Upper lobe of left lung (tissue), 6 donors: ENCODE data around the gene NSD1. TPM values are rescaled to one million over a fixed set of nuclear protein-coding genes. Genes with fewer than 3 reads are reported as not detected.
A peak's percentile ranks its signal among the peaks of the same experiment; 100 is the strongest.

Experiments
- ATAC-seq, 2 donors: fragments of 200-7000 bp; cut with Tn5 transposase; one replicate each; pipeline ENCODE4 v1.9.1; 2022; ENCODE audit warnings: mild to moderate bottlenecking in 2 of 2, moderate library complexity in 2 of 2; ENCODE audit not compliant: low FRiP score in 2 of 2
- DNase-seq, 2 donors: peaks; one replicate each; pipeline ENCODE4 v3.0.0-alpha.2; 2019 to 2020
- H3K27ac ChIP-seq, 4 donors: fragments of 200-600 bp; sonication (generic); one replicate each; pipeline ENCODE4 v1.5.1; 2016 to 2019
- H3K27me3 ChIP-seq, 4 donors: fragments of 200-600 bp; sonication (generic); one replicate each; pipeline ENCODE4 v1.5.1; 2017 to 2019
- H3K36me3 ChIP-seq, 4 donors: fragments of 200-600 bp; sonication (generic); one replicate each; pipeline ENCODE4 v1.5.1; 2016 to 2019
- H3K4me1 ChIP-seq, 4 donors: fragments of 200-600 bp; sonication (generic); one replicate each; pipeline ENCODE4 v1.5.1; 2018 to 2019
- H3K4me3 ChIP-seq, 4 donors: fragments of 200-600 bp; sonication (generic); one replicate each; pipeline ENCODE4 v1.5.1; 2017 to 2019; ENCODE audit warnings: mild to moderate bottlenecking in 2 of 4, moderate library complexity in 1 of 4
- H3K9me3 ChIP-seq, 4 donors: fragments of 200-600 bp; sonication (generic); one replicate each; pipeline ENCODE4 v1.5.1; 2018 to 2019
- CTCF ChIP-seq, 6 experiments: fragments of 450-650 bp in 4 of 6; fragments of 200-600 bp in 2 of 6; sonication (generic) in 2 of 6; IDR thresholded peaks; one replicate each; pipeline ENCODE4 v1.5.1; 2016 to 2019; ENCODE audit warnings: antibody characterized with exemption in 6 of 6
- EP300 ChIP-seq, 4 donors: sonication (generic); formaldehyde crosslinking; IDR thresholded peaks; one replicate each; pipeline ENCODE4 v1.5.1; 2017; ENCODE audit warnings: antibody characterized with exemption in 4 of 4, control low read depth in 2 of 4
- POLR2A ChIP-seq, 4 donors: fragments of 450-650 bp; IDR thresholded peaks; one replicate each; pipeline ENCODE4 v1.5.1; 2016 to 2017; ENCODE audit warnings: antibody characterized with exemption in 4 of 4, mild to moderate bottlenecking in 2 of 4
- POLR2AphosphoS5 ChIP-seq, 2 donors: sonication (generic); formaldehyde crosslinking; IDR thresholded peaks; one replicate each; pipeline ENCODE4 v1.5.1; 2017; ENCODE audit warnings: antibody characterized with exemption in 2 of 2
- WGBS, 2 donors: methylation state at CpG; one replicate each; pipeline ENCODE4 v1.1.5; 2017 to 2018; 5-methylcytosine and 5-hydroxymethylcytosine counted together
- total RNA-seq, 6 donors: library from RNA; depleted of rRNA in 4 of 6; stranded (reverse); fragments of >200 nt in 4 of 6; gene quantifications; one replicate each; pipeline versions ENCODE4 v1.1.0 to v1.2.1, GENCODE V29; 2016 to 2021
- donor health status: DM: no; HTN: no; CAD: no; lungs with moderate emphysema.
- donor health status: DM: no; HTN: yes; CAD: no; lungs with severe emphysema.

NSD1 gene
- total RNA-seq, 6 donors from 2014 or later = 33.0 to 69.1 (median 55.7) TPM

- H3K27me3 ChIP-seq = no peaks in the 10 kb centered on the region
- peaks cover 45 to 99% (median 86%) of the 10 kb centered on the region in 4 donors for H3K36me3 ChIP-seq
- H3K9me3 ChIP-seq = no peaks in the 10 kb centered on the region
- no peak overlapping the region for H3K27ac ChIP-seq
- H3K4me1 ChIP-seq = peaks cover 0 to 5% (median under 1%) of the 10 kb centered on the region in 4 donors
- H3K4me3 ChIP-seq = no peak overlapping the region
- TF ChIP-seq CTCF (IDR thresholded peaks at IDR 0.05) (no peak), EP300 (IDR thresholded peaks at IDR 0.05) (no peak), POLR2A (IDR thresholded peaks at IDR 0.05) (no peak), POLR2AphosphoS5 (IDR thresholded peaks at IDR 0.05) (no peak)
- DNase-seq (no peak), ATAC-seq (no peak)
- WGBS, 2 donors = 80 to 87% methylated on average over 2 to 13 of the region's 15 CpGs
Observed at GRCh38 chr5:177334155-177334551, 200.6 kb downstream of the NSD1 start.

DNA sequence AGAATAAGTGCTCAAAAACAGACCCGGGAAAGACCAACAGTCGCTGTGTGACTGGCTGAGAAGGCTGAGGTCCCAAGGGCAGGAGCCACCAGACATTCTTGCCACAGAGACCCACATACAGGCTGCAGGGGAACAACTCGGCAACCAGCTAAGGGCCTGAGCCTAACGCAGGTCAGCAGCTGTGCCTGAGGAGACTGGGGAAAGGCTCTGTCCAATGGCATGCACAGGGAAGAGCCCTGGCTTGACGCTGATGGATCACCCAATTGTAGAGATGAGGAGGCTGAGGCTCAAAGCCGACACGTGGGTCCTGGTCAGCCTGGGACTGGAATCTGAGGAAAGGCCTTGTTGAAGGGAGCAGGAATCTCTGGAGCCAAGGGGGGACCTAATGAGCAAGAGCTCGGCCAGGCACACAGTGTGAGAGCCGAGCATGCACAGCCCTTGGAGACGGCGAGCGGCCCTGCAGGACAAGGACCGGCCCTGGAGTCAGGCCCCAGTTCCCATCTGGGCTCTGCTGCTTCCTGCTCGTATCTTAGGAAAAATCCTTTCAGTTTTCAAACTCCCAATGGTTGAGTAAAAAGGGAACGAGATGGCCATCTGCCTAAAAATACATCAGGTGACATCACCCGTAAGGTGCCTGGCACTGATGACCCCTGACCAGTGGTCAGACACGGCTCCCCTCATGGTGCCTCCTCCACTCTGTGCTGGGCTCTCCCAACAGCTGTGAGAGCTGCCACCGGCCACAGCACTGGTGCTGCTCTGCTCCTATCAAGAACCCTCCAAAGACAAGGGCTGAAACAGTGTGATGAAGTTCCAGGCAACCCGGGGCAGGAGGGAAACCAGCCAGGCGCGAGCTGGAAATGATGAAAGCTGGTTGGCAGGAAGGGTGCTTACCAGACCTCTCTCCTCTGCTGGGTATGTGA lies 201.5 kb downstream of the NSD1 start:
- Histone ChIP-seq H3K4me1 (peaks cover 0 to 12% (median 6%) of the 10 kb centered on the region in 4 donors), H3K27me3 (no peaks in the 10 kb centered on the region), H3K36me3 (peaks cover 45 to 94% (median 83%) of the 10 kb centered on the region in 4 donors), H3K4me3 (no peak overlapping the region), H3K27ac (no peak overlapping the region), H3K9me3 (no peaks in the 10 kb centered on the region)
- TF ChIP-seq POLR2A (IDR thresholded peaks at IDR 0.05) = no peak
- TF ChIP-seq POLR2AphosphoS5 (IDR thresholded peaks at IDR 0.05) = no peak
- TF ChIP-seq CTCF (IDR thresholded peaks at IDR 0.05) = no peak
- ATAC-seq (no peak), DNase-seq (no peak)
- 89 to 93% methylated on average over 13 to 21 of the region's 21 CpGs for WGBS, 2 donors

DNA sequence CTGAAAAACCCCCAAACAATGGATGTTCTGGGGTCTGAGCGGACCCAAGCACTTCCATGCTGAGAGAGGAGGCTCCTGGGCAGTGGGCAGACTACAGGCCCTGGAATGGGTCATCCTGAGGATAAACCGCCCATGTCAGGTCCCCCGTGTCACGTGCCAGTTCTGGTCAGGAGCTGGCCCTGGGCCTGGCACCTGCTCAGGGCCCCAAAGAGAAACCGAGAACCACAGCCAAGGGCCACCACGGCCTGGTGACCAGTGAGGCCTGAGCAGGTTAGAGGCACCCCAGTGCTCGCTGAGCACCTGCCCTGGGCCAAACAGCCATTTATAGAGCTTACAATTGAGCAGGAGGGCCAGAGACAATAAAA lies 202.1 kb downstream of the NSD1 start:
- no peak for DNase-seq
- Histone ChIP-seq H3K9me3 (no peaks in the 10 kb centered on the region), H3K27me3 (no peaks in the 10 kb centered on the region), H3K4me3 (no peak overlapping the region), H3K27ac (no peak overlapping the region), H3K36me3 (peaks cover 45 to 89% (median 80%) of the 10 kb centered on the region in 4 donors), H3K4me1 (peaks cover 0 to 12% (median 7%) of the 10 kb centered on the region in 4 donors)
- 89 to 94% methylated on average over 3 to 7 of the region's 7 CpGs for WGBS, 2 donors
- ATAC-seq = no peak
- no peak for TF ChIP-seq POLR2A (IDR thresholded peaks at IDR 0.05)
- no peak for TF ChIP-seq EP300 (IDR thresholded peaks at IDR 0.05)
- no peak for TF ChIP-seq CTCF (IDR thresholded peaks at IDR 0.05)
- no peak for TF ChIP-seq POLR2AphosphoS5 (IDR thresholded peaks at IDR 0.05)

- H3K27ac ChIP-seq = no peak overlapping the region
- TF ChIP-seq CTCF (IDR thresholded peaks at IDR 0.05) (peak in 1 of 6 experiments; percentile 7), EP300 (IDR thresholded peaks at IDR 0.05) (no peak)
- H3K4me1 ChIP-seq = peaks cover 0 to 12% (median 7%) of the 10 kb centered on the region in 4 donors
- no peaks in the 10 kb centered on the region for H3K27me3 ChIP-seq
- no peak overlapping the region for H3K4me3 ChIP-seq
- no peaks in the 10 kb centered on the region for H3K9me3 ChIP-seq
- 66 to 75% methylated on average over 12 of the region's 12 CpGs for WGBS, 2 donors
- H3K36me3 ChIP-seq = peaks cover 45 to 86% (median 77%) of the 10 kb centered on the region in 4 donors
- ATAC-seq (no peak), DNase-seq (no peak)
Observed at GRCh38 chr5:177336112-177336511, 202.5 kb downstream of the NSD1 start.
